Left ventricle myocardium superior (tissue), 1 donor: Measurements from ENCODE around the gene EXOC3L4. TPM values are rescaled to one million over a fixed set of nuclear protein-coding genes. Genes with fewer than 3 reads are reported as not detected.

Source experiments
- ATAC-seq: fragments of 200-7000 bp; cut with Tn5 transposase; one replicate; pipeline ENCODE4 v1.9.1; 2020; ENCODE audit warnings: mild to moderate bottlenecking, moderate library complexity
- DNase-seq: peaks from one replicate; pipeline ENCODE4 v3.0.0-alpha.2; 2020
- intact Hi-C: fragments of 100-400 bp; cut with micrococcal nuclease; formaldehyde crosslinking; loops from one replicate; pipeline ENCODE4 v1.11.0; 2022
- total RNA-seq: library from RNA; stranded (reverse); fragmentation: NEBNext Ultra II Directional; extraction: Animal tissue kit (Norgen Biotek cat#: 25700); gene quantifications from one replicate; pipeline ENCODE4 v1.2.1, GENCODE V29; 2021
- donor health status: DM: no; HTN: yes; CAD: no; lungs with severe emphysema.

The EXOC3L4 gene
- total RNA-seq, 1 donor from 2014 or later, result 0.42 TPM

GRCh38 chr14:103101963-103102688, 7.6 kb downstream of the EXOC3L4 start:
- intact Hi-C loops, result loop anchor here (10.0 kb wide), 1 partner anchor 83 kb away; no protein-coding TSS in a partner anchor
- ATAC-seq (no peak), DNase-seq (peak; percentile 34)

- DNase-seq, result peak; percentile 36
- no peak for ATAC-seq
- intact Hi-C loops, result loop anchor here (10.0 kb wide), 1 partner anchor 82 kb away; no protein-coding TSS in a partner anchor
These were observed 8.2 kb downstream of the EXOC3L4 start for GRCh38 chr14:103102689-103103260.

- intact Hi-C loops, result loop anchor here (2.0 to 10.0 kb wide), 2 partner anchors 81 to 191 kb away; no protein-coding TSS in a partner anchor
- DNase-seq (peak; percentile 74), ATAC-seq (peak; percentile 60)
These were observed 9.2 kb downstream of the EXOC3L4 start for GRCh38 chr14:103103461-103104388.

GRCh38 chr14:103104389-103104653, 9.8 kb downstream of the EXOC3L4 start:
- intact Hi-C loops, result loop anchor here (2.0 to 10.0 kb wide), 2 partner anchors 80 to 190 kb away; no protein-coding TSS in a partner anchor
- no peak for ATAC-seq
- no peak for DNase-seq

GRCh38 chr14:103104654-103105452, 10.3 kb downstream of the EXOC3L4 start:
- DNase-seq (peak; percentile 82), ATAC-seq (peak; percentile 85)
- intact Hi-C loops, result loop anchor here (2.0 to 10.0 kb wide), 2 partner anchors 80 to 190 kb away; no protein-coding TSS in a partner anchor

GRCh38 chr14:103105580-103106150, 11.1 kb downstream of the EXOC3L4 start:
- DNase-seq (no peak), ATAC-seq (no peak)
- intact Hi-C loops, result loop anchor here (2.0 to 10.0 kb wide), 2 partner anchors 79 to 189 kb away; no protein-coding TSS in a partner anchor

- intact Hi-C loops, result loop anchor here (10.0 kb wide), 1 partner anchor 77 kb away; no protein-coding TSS in a partner anchor
- DNase-seq (no peak), ATAC-seq (no peak)
These were observed 12.9 kb downstream of the EXOC3L4 start for GRCh38 chr14:103107455-103107854.

- intact Hi-C loops, result loop anchor here (10.0 kb wide), 1 partner anchor 77 kb away; no protein-coding TSS in a partner anchor
- no peak for ATAC-seq
- no peak for DNase-seq
These were observed 13.6 kb downstream of the EXOC3L4 start for GRCh38 chr14:103107941-103108748.

GRCh38 chr14:103108749-103109207, 14.3 kb downstream of the EXOC3L4 start:
- DNase-seq (no peak), ATAC-seq (peak; percentile 13)
- intact Hi-C loops, result loop anchor here (10.0 kb wide), 1 partner anchor 76 kb away; no protein-coding TSS in a partner anchor

- peak; percentile 65 for DNase-seq
- intact Hi-C loops, result loop anchor here (10.0 kb wide), 1 partner anchor 75 kb away; no protein-coding TSS in a partner anchor
- ATAC-seq, result peak; percentile 67
These were observed 15.3 kb downstream of the EXOC3L4 start for GRCh38 chr14:103109535-103110441.

- DNase-seq (peak; percentile 65), ATAC-seq (peak; percentile 53)
- intact Hi-C loops, result no loop called here
These were observed 16.2 kb downstream of the EXOC3L4 start for GRCh38 chr14:103110681-103111231.

- intact Hi-C loops, result no loop called here
- DNase-seq (no peak), ATAC-seq (no peak)
These were observed 16.8 kb downstream of the EXOC3L4 start for GRCh38 chr14:103111232-103111868.

GRCh38 chr14:103112400-103113243, 18.1 kb downstream of the EXOC3L4 start:
- DNase-seq (no peak), ATAC-seq (no peak)
- intact Hi-C loops, result no loop called here

GRCh38 chr14:103113303-103113702, 18.8 kb downstream of the EXOC3L4 start:
- intact Hi-C loops, result no loop called here
- no peak for ATAC-seq
- DNase-seq, result no peak

- DNase-seq, result no peak
- no peak for ATAC-seq
- intact Hi-C loops, result no loop called here
These were observed 19.2 kb downstream of the EXOC3L4 start for GRCh38 chr14:103113774-103114173.
